ENCODE results near the gene CACNA1E.
A peak's percentile ranks its signal among the peaks of the same experiment; 100 is the strongest.

The CACNA1E gene

GRCh38 chr1:181714428-181714827 is 231.1 kb downstream of the CACNA1E start:
- no peak for DNase-seq

- no peak for DNase-seq
Measured at GRCh38 chr1:181718034-181718433, 234.7 kb downstream of the CACNA1E start.

- peak; percentile 46 for DNase-seq
Measured at GRCh38 chr1:181726320-181727012, 243.1 kb downstream of the CACNA1E start.

- DNase-seq: no peak
Measured at GRCh38 chr1:181730606-181731005, 247.3 kb downstream of the CACNA1E start.

GRCh38 chr1:181732218-181732990 is 249.1 kb downstream of the CACNA1E start:
- DNase-seq: no peak

GRCh38 chr1:181733486-181733885 is 250.2 kb downstream of the CACNA1E start:
- no peak for DNase-seq

- no peak for DNase-seq
Measured at GRCh38 chr1:181737056-181737455, 253.7 kb downstream of the CACNA1E start.

- DNase-seq: no peak
Measured at GRCh38 chr1:181739214-181739613, 255.9 kb downstream of the CACNA1E start.

- DNase-seq: no peak
Measured at GRCh38 chr1:181742426-181742825, 259.1 kb downstream of the CACNA1E start.

GRCh38 chr1:181743878-181744312 is 260.6 kb downstream of the CACNA1E start:
- DNase-seq: peak; percentile 95

GRCh38 chr1:181746224-181746623 is 262.9 kb downstream of the CACNA1E start:
- no peak for DNase-seq

- no peak for DNase-seq
Measured at GRCh38 chr1:181748013-181748412, 264.7 kb downstream of the CACNA1E start.

GRCh38 chr1:181754103-181754502 is 270.8 kb downstream of the CACNA1E start:
- DNase-seq: no peak

GRCh38 chr1:181759481-181759880 is 276.2 kb downstream of the CACNA1E start:
- DNase-seq: no peak

- DNase-seq: no peak
Measured at GRCh38 chr1:181763736-181764135, 280.4 kb downstream of the CACNA1E start.

GRCh38 chr1:181765451-181766026 is 282.2 kb downstream of the CACNA1E start:
- DNase-seq: no peak

GRCh38 chr1:181767001-181767708 is 283.8 kb downstream of the CACNA1E start:
- DNase-seq: no peak

GRCh38 chr1:181768211-181768929 is 285.1 kb downstream of the CACNA1E start:
- no peak for DNase-seq

- no peak for DNase-seq
Measured at GRCh38 chr1:181768930-181769280, 285.6 kb downstream of the CACNA1E start.

GRCh38 chr1:181769846-181770245 is 286.5 kb downstream of the CACNA1E start:
- DNase-seq: no peak

GRCh38 chr1:181772714-181773113 is 289.4 kb downstream of the CACNA1E start:
- no peak for DNase-seq

- DNase-seq: no peak
Measured at GRCh38 chr1:181776044-181776443, 292.7 kb downstream of the CACNA1E start.

- no peak for DNase-seq
Measured at GRCh38 chr1:181777286-181777685, 294.0 kb downstream of the CACNA1E start.
